SK-N-SH treated with all-trans-retinoic acid at 6 μM for 48 hours (cell line): ENCODE data around the gene LYPD5.

ENCODE experiments used
- ISL1 ChIP-seq: fragments of 250-450 bp; sonication (Bioruptor Pico); IDR thresholded peaks from 2 replicates; pipeline ENCODE4 v2.1.2; 2022; ENCODE audit warnings: mild to moderate bottlenecking, moderate library complexity
- ZNF70 ChIP-seq: fragments of 450-650 bp; formaldehyde crosslinking; IDR thresholded peaks from 2 replicates; pipeline ENCODE4 v1.5.0; 2020; ENCODE audit warnings: mild to moderate bottlenecking, moderate library complexity

DNA sequence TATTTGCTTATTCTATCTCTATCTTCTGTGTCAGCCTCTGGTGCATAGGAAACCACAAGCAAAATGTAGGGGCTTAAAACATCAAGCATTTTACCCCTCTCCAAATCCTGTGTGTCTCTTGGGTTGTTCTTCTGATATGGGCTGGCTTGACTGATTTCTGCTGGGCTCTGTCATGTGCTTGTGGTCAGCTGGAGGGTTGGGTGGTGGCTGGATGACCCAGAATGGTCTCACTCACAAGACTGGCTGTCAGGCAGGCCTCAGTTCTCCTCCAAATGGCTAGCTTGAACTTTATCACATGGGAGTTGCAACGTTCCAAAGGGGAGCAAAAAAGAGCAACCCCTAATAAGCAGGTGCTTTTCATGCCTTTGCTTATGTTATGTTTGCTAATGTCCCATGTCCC, 9.6 kb upstream of the LYPD5 start:
- TF ChIP-seq ISL1 (no peak), ZNF70 (CRISPR knock-in tag) (no peak)
